Measurements from ENCODE around the gene S1PR5. TPM values are rescaled to one million over a fixed set of nuclear protein-coding genes. Genes with fewer than 3 reads are reported as not detected.
A peak's percentile ranks its signal among the peaks of the same experiment; 100 is the strongest.

S1PR5 gene
- total RNA-seq, 1 experiment from 2014 or later: not detected

GRCh38 chr19:10471909-10472308, 45.3 kb downstream of the S1PR5 start:
- DNase-seq (ENCODE audit: low spot score): peak; percentile 19

DNA sequence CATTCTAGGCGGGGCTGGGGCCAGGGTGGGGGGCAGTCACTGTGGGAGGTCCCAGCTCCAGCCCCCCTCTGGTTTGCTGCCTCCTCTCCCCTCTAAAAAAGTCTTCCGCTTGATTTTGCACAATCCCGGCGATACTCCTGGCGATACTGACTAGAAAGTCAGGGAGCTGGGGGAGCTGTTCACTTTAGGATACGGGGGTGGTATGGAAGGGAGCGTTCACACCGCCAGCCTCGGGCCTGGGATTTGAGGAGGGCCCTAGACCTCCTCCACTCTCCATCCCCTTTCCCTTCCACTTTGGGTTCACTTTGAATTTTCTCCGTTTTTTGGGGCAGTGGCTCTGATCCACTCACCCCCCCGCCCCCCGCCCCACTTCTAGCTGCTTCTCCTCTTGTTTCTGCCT, 49.1 kb downstream of the S1PR5 start:
- no peak for DNase-seq (ENCODE audit: low spot score)

DNA sequence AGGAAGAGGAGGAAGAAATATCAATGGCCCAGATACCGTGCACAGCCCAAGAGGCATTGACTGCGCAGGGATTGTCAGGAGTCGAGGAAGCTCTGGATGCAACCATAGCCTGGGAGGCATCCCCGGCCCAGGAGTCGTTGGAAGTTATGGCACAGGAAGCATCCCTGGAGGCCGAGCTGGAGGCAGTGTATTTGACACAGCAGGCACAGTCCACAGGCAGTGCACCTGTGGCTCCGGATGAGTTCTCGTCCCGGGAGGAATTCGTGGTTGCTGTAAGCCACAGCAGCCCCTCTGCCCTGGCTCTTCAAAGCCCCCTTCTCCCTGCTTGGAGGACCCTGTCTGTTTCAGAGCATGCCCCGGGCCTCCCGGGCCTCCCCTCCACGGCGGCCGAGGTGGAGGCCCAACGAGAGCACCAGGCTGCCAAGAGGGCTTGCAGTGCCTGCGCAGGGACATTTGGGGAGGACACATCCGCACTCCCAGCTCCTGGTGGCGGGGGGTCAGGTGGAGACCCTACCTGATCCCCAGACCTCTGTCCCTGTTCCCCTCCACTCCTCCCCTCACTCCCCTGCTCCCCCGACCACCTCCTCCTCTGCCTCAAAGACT, 50.0 kb downstream of the S1PR5 start:
- DNase-seq (ENCODE audit: low spot score): no peak

GRCh38 chr19:10464456-10464855, 52.8 kb downstream of the S1PR5 start:
- DNase-seq (ENCODE audit: low spot score): no peak

Small RNAs within 50 kb of the gene (small RNA-seq; reads per million reads assigned to genes)
- gene MIR1238 (not detected), gene RNU7-140P (not detected)

Other genes with a start within 250 kb of the S1PR5 start
- gene ICAM1, start 246.3 kb downstream of the S1PR5 start, total RNA-seq (2014; rRNA removed; shearing (Covaris generic)): 4.6 and 4.8 TPM in 2 replicates
- 0.69 TPM in 1 of 2 replicates, not detected in the other for gene ICAM4, start 230.5 kb downstream of the S1PR5 start, total RNA-seq (2014; rRNA removed; shearing (Covaris generic))
- 0.34 and 0.56 TPM in 2 replicates for gene ICAM5, start 227.5 kb downstream of the S1PR5 start, total RNA-seq (2014; rRNA removed; shearing (Covaris generic))
- 0.16 and 0.51 TPM in 2 replicates for gene ZGLP1, start 207.6 kb downstream of the S1PR5 start, total RNA-seq (2014; rRNA removed; shearing (Covaris generic))
- gene FDX2, start 201.4 kb downstream of the S1PR5 start, total RNA-seq (2014; rRNA removed; shearing (Covaris generic)): 50.2 and 50.9 TPM in 2 replicates
- gene RAVER1, start 183.9 kb downstream of the S1PR5 start, total RNA-seq (2014; rRNA removed; shearing (Covaris generic)): 35.5 and 45.3 TPM in 2 replicates
- gene ICAM3, start 177.8 kb downstream of the S1PR5 start, total RNA-seq (2014; rRNA removed; shearing (Covaris generic)): 11.0 and 18.2 TPM in 2 replicates
- 81.1 and 107 TPM in 2 replicates for gene TYK2, start 136.9 kb downstream of the S1PR5 start, total RNA-seq (2014; rRNA removed; shearing (Covaris generic))
- gene CDC37, start 113.9 kb downstream of the S1PR5 start, total RNA-seq (2014; rRNA removed; shearing (Covaris generic)): 239 and 271 TPM in 2 replicates
- 0.16 and 0.36 TPM in 2 replicates for gene PDE4A, start 96.9 kb downstream of the S1PR5 start, total RNA-seq (2014; rRNA removed; shearing (Covaris generic))
- 99.5 and 114 TPM in 2 replicates for gene KEAP1, start 14.1 kb downstream of the S1PR5 start, total RNA-seq (2014; rRNA removed; shearing (Covaris generic))
- 36.0 and 36.8 TPM in 2 replicates for gene ATG4D, start 26.5 kb upstream of the S1PR5 start, total RNA-seq (2014; rRNA removed; shearing (Covaris generic))
- 38.3 and 68.1 TPM in 2 replicates for gene KRI1, start 48.6 kb upstream of the S1PR5 start, total RNA-seq (2014; rRNA removed; shearing (Covaris generic))
- gene CDKN2D, start 51.5 kb upstream of the S1PR5 start, total RNA-seq (2014; rRNA removed; shearing (Covaris generic)): 21.1 and 23.0 TPM in 2 replicates
- 154 and 159 TPM in 2 replicates for gene AP1M2, start 69.9 kb upstream of the S1PR5 start, total RNA-seq (2014; rRNA removed; shearing (Covaris generic))
- gene SLC44A2, start 108.1 kb upstream of the S1PR5 start, total RNA-seq (2014; rRNA removed; shearing (Covaris generic)): 48.5 and 80.6 TPM in 2 replicates
- gene ILF3, start 136.9 kb upstream of the S1PR5 start, total RNA-seq (2014; rRNA removed; shearing (Covaris generic)): 170 and 198 TPM in 2 replicates
- 32.7 and 36.0 TPM in 2 replicates for gene QTRT1, start 184.0 kb upstream of the S1PR5 start, total RNA-seq (2014; rRNA removed; shearing (Covaris generic))
- gene DNM2, start 200.6 kb upstream of the S1PR5 start, total RNA-seq (2014; rRNA removed; shearing (Covaris generic)): 180 and 196 TPM in 2 replicates

Data from HT-29 (cell line).